Astrocyte (in vitro differentiated cells and primary cell): ENCODE results near the gene FFAR2. TPM values are rescaled to one million over a fixed set of nuclear protein-coding genes. Genes with fewer than 3 reads are reported as not detected.

Experiments used
- DNase-seq: peaks from one replicate; pipeline ENCODE4 v3.0.0-alpha.2; 2010; ENCODE audit warnings: low read depth
- FAIRE-seq: peaks from 2 replicates; lab custom pipeline; 2011; peaks lifted over from hg19 to GRCh38; lab: Jason Lieb, UNC
- H2AFZ ChIP-seq: 2 replicates; pipeline ENCODE4 v1.6.0; 2012; ENCODE audit warnings: low read depth, low read length, inconsistent platforms
- H3K27ac ChIP-seq: 2 replicates; pipeline ENCODE4 v1.5.1; 2011; ENCODE audit warnings: low read depth, low read length, inconsistent platforms
- H3K27me3 ChIP-seq: 2 replicates; pipeline ENCODE4 v1.6.0; 2011; ENCODE audit warnings: low read length, inconsistent platforms; ENCODE audit not compliant: insufficient read depth
- H3K36me3 ChIP-seq: 2 replicates; pipeline ENCODE4 v1.5.1; 2011; ENCODE audit warnings: low read length, inconsistent platforms; ENCODE audit not compliant: insufficient read depth
- H3K4me1 ChIP-seq: 2 replicates; pipeline ENCODE4 v1.5.1; 2011; ENCODE audit warnings: low read length, inconsistent platforms; ENCODE audit not compliant: insufficient read depth
- H3K4me2 ChIP-seq: 2 replicates; pipeline ENCODE4 v1.6.0; 2012; ENCODE audit warnings: low read length, inconsistent platforms
- H3K4me3 ChIP-seq: 2 replicates; pipeline ENCODE4 v1.5.1; 2011; ENCODE audit warnings: low read depth, mild to moderate bottlenecking, low read length, inconsistent platforms; ENCODE audit not compliant: insufficient read depth
- H3K79me2 ChIP-seq: 2 replicates; pipeline ENCODE4 v1.6.0; 2012; ENCODE audit warnings: mild to moderate bottlenecking, low read length, inconsistent platforms; ENCODE audit not compliant: insufficient read depth
- H3K9ac ChIP-seq: 2 replicates; pipeline ENCODE4 v1.6.0; 2012; ENCODE audit warnings: mild to moderate bottlenecking, low read length, inconsistent platforms
- H3K9me3 ChIP-seq: 2 replicates; pipeline ENCODE4 v1.5.1; 2012; ENCODE audit warnings: low read depth, mild to moderate bottlenecking, low read length, inconsistent platforms; ENCODE audit not compliant: insufficient read depth
- H4K20me1 ChIP-seq: 2 replicates; pipeline ENCODE4 v1.6.0; 2012; ENCODE audit warnings: low read length, inconsistent platforms; ENCODE audit not compliant: insufficient read depth
- H3K27ac Mint-ChIP-seq: one replicate; pipeline ENCODE4 v1.8.0; 2021; ENCODE audit warnings: mild to moderate bottlenecking, mixed read lengths; ENCODE audit not compliant: unreplicated experiment
- H3K27me3 Mint-ChIP-seq: one replicate; pipeline ENCODE4 v1.8.0; 2021; ENCODE audit warnings: low read depth, mixed read lengths; ENCODE audit not compliant: unreplicated experiment
- H3K36me3 Mint-ChIP-seq: one replicate; pipeline ENCODE4 v1.8.0; 2021; ENCODE audit warnings: low read depth, mixed read lengths; ENCODE audit not compliant: unreplicated experiment
- H3K4me1 Mint-ChIP-seq: one replicate; pipeline ENCODE4 v1.8.0; 2021; ENCODE audit warnings: low read depth, mixed read lengths; ENCODE audit not compliant: unreplicated experiment
- H3K4me3 Mint-ChIP-seq: one replicate; pipeline ENCODE4 v1.8.0; 2021; ENCODE audit warnings: mild to moderate bottlenecking, moderate library complexity, mixed read lengths; ENCODE audit not compliant: unreplicated experiment
- H3K9me3 Mint-ChIP-seq: one replicate; pipeline ENCODE4 v1.8.0; 2021; ENCODE audit warnings: mild to moderate bottlenecking, mixed read lengths; ENCODE audit not compliant: unreplicated experiment
- EZH2 ChIP-seq: IDR thresholded peaks from 2 replicates; pipeline ENCODE4 v1.6.1; 2012; ENCODE audit warnings: mild to moderate bottlenecking, low read length, inconsistent platforms; ENCODE audit not compliant: insufficient read depth
- total RNA-seq: library from RNA; stranded (reverse); gene quantifications from 2 replicates; pipeline ENCODE4 v1.2.1, GENCODE V29; 2021
- TF ChIP-seq, protein P1 (sequence below): IDR thresholded peaks from 2 replicates; pipeline ENCODE4 v1.5.1; 2011; ENCODE audit warnings: low read depth, mild to moderate bottlenecking, inconsistent platforms, low read length, moderate library complexity; ENCODE audit not compliant: insufficient read depth

Gene FFAR2
- total RNA-seq, 1 donor from 2014 or later: not detected

DNA sequence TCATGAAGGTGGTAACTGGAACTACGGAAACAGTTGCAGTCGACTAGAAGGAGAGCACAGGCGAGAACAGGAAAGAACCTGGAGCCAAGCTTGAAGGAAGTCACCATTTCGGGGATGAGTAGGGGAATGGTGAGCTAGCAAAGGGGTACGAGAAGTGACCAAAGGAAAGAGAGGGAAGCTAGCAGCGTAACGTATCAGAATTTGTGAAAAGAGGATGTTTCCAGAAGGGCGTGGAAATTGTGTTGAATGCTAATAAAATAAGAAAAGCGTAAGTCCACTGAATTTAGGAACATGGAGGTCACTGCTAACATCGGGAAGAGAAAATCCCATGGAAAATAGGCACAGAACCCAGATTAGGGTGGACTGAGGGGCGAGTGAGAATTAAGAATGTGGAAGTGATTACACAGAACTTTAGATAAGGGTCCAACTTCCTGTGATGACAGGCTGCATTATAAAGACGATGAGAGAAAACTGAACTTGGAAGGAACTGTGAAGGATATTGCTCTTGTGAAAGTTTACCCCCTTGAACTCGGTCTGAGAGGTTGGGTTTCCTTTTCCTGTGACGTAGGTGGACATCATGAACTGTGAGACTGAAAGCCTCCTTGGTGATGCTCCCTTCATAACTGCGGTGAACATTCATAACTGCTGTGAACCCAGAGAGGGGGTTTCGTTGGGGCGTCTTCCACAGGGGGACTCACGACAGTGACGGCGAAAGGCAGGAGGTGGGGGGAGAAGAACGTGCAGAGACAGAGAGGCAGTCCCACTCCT, 2.0 kb upstream of the FFAR2 start:
- H3K27ac ChIP-seq: no peak overlapping the region
- no peak overlapping the region for H3K4me3 Mint-ChIP-seq
- H3K4me1 Mint-ChIP-seq: no peaks in the 10 kb centered on the region
- FAIRE-seq (no peak), DNase-seq (no peak)
- H3K9ac ChIP-seq: no peak overlapping the region
- H3K36me3 Mint-ChIP-seq: no peaks in the 10 kb centered on the region
- no peaks in the 10 kb centered on the region for H3K36me3 ChIP-seq
- no peak for TF ChIP-seq EZH2
- TF ChIP-seq, protein P1, sequence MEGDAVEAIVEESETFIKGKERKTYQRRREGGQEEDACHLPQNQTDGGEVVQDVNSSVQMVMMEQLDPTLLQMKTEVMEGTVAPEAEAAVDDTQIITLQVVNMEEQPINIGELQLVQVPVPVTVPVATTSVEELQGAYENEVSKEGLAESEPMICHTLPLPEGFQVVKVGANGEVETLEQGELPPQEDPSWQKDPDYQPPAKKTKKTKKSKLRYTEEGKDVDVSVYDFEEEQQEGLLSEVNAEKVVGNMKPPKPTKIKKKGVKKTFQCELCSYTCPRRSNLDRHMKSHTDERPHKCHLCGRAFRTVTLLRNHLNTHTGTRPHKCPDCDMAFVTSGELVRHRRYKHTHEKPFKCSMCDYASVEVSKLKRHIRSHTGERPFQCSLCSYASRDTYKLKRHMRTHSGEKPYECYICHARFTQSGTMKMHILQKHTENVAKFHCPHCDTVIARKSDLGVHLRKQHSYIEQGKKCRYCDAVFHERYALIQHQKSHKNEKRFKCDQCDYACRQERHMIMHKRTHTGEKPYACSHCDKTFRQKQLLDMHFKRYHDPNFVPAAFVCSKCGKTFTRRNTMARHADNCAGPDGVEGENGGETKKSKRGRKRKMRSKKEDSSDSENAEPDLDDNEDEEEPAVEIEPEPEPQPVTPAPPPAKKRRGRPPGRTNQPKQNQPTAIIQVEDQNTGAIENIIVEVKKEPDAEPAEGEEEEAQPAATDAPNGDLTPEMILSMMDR: no peak
- H4K20me1 ChIP-seq: no peaks in the 10 kb centered on the region
- H3K4me3 ChIP-seq: no peak overlapping the region
- no peaks in the 10 kb centered on the region for H3K79me2 ChIP-seq
- peaks cover 53% of the 10 kb centered on the region for H3K27me3 Mint-ChIP-seq
- H3K4me1 ChIP-seq: no peaks in the 10 kb centered on the region
- no peaks in the 10 kb centered on the region for H3K9me3 ChIP-seq
- H3K4me2 ChIP-seq: no peak overlapping the region
- H3K9me3 Mint-ChIP-seq: peaks cover 2% of the 10 kb centered on the region
- H3K27me3 ChIP-seq: no peaks in the 10 kb centered on the region
- H3K27ac Mint-ChIP-seq: no peak overlapping the region
- no peak overlapping the region for H2AFZ ChIP-seq

DNA sequence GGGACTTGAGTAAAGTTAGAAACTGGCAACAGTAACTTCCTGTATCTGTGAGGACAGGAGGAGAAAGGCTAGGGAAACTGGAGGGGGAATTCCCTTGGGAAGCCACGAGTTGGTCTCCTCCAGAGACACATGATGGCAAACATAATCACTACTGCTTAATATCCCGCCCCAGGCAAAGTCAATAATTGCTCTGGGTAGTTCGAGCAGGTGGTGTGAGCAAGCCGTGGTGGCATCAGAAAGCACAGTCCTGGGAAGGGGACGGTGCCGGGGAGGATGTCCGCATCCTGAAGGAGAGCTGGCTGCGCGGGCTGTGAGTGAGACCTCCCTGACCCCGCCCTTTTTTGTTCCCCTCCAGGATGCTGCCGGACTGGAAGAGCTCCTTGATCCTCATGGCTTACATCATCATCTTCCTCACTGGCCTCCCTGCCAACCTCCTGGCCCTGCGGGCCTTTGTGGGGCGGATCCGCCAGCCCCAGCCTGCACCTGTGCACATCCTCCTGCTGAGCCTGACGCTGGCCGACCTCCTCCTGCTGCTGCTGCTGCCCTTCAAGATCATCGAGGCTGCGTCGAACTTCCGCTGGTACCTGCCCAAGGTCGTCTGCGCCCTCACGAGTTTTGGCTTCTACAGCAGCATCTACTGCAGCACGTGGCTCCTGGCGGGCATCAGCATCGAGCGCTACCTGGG, 1.4 kb downstream of the FFAR2 start:
- H3K9me3 ChIP-seq: no peaks in the 10 kb centered on the region
- H3K4me1 ChIP-seq: no peaks in the 10 kb centered on the region
- no peaks in the 10 kb centered on the region for H3K27me3 ChIP-seq
- Mint-ChIP-seq H3K4me3 (no peak overlapping the region), H3K4me1 (no peaks in the 10 kb centered on the region), H3K36me3 (no peaks in the 10 kb centered on the region), H3K27ac (no peak overlapping the region), H3K27me3 (peaks cover 68% of the 10 kb centered on the region), H3K9me3 (peaks cover 2% of the 10 kb centered on the region)
- no peaks in the 10 kb centered on the region for H3K79me2 ChIP-seq
- H3K27ac ChIP-seq: no peak overlapping the region
- no peak for FAIRE-seq
- DNase-seq: no peak
- no peaks in the 10 kb centered on the region for H4K20me1 ChIP-seq
- H3K4me2 ChIP-seq: no peak overlapping the region
- H3K9ac ChIP-seq: no peak overlapping the region
- no peak overlapping the region for H3K4me3 ChIP-seq
- no peak overlapping the region for H2AFZ ChIP-seq
- no peak for TF ChIP-seq EZH2
- TF ChIP-seq, protein P1: no peak
- H3K36me3 ChIP-seq: no peaks in the 10 kb centered on the region
